Naive thymus-derived CD4-positive, alpha-beta T cell (primary cell): ENCODE measurements around the gene ARVCF. TPM values are rescaled to one million over a fixed set of nuclear protein-coding genes. Genes with fewer than 3 reads are reported as not detected.

Experiments
- ATAC-seq: fragments of 150-1000 bp; cut with Tn5 transposase; 2 replicates; pipeline ENCODE4 v1.10.0; 2021; ENCODE audit warnings: mild to moderate bottlenecking, moderate library complexity
- CTCF ChIA-PET: fragments of 350-600 bp; sonication (Branson Sonifier 250); formaldehyde crosslinking; loops from one replicate; lab custom pipeline; 2021; ENCODE audit warnings: antibody characterized with exemption; lab: Charles Lee
- POLR2A ChIA-PET: fragments of 350-600 bp; sonication (Branson Sonifier 250); formaldehyde crosslinking; loops from one replicate; lab custom pipeline; 2021; ENCODE audit warnings: antibody characterized with exemption, inconsistent platforms; lab: Charles Lee
- DNase-seq, 9 donors: peaks; one replicate each; pipeline versions ENCODE4 v3.0.0 to v3.0.0-alpha.2; 2020 to 2022; ENCODE audit warnings: mixed read lengths in 1 of 9
- H3K27ac ChIP-seq: one replicate; pipeline ENCODE4 v1.7.0; 2013; ENCODE audit warnings: mild to moderate bottlenecking, low read depth, low read length, moderate library complexity
- H3K27me3 ChIP-seq, 2 donors: one replicate each; pipeline ENCODE4 v1.7.0; 2013; ENCODE audit warnings: low read length in 2 of 2, mild to moderate bottlenecking in 2 of 2, moderate library complexity in 2 of 2; ENCODE audit not compliant: control insufficient read depth in 2 of 2, insufficient read depth in 2 of 2
- H3K36me3 ChIP-seq, 3 experiments: 1 replicate in 2 of 3; 2 replicates in 1 of 3; pipeline ENCODE4 v1.7.0; 2013; ENCODE audit warnings: low read length in 3 of 3, mild to moderate bottlenecking in 3 of 3, moderate library complexity in 1 of 3; ENCODE audit not compliant: insufficient read depth in 3 of 3, control insufficient read depth in 2 of 3
- H3K4me1 ChIP-seq, 2 donors: one replicate each; pipeline ENCODE4 v1.7.0; 2013; ENCODE audit warnings: low read length in 2 of 2, mild to moderate bottlenecking in 2 of 2, moderate library complexity in 1 of 2; ENCODE audit not compliant: control insufficient read depth in 2 of 2, insufficient read depth in 2 of 2
- H3K4me3 ChIP-seq: 2 replicates; pipeline ENCODE4 v1.7.0; 2013; ENCODE audit warnings: mild to moderate bottlenecking, low read length
- H3K9me3 ChIP-seq, 3 experiments: 1 replicate in 2 of 3; 2 replicates in 1 of 3; pipeline ENCODE4 v1.7.0; 2013; ENCODE audit warnings: low read length in 3 of 3; ENCODE audit not compliant: control insufficient read depth in 2 of 3
- H3K27ac Mint-ChIP-seq, 9 donors: one replicate each; pipeline ENCODE4 v1.8.0; 2020 to 2022; ENCODE audit warnings: mixed read lengths in 9 of 9, mild to moderate bottlenecking in 8 of 9, moderate library complexity in 5 of 9, inconsistent platforms in 2 of 9
- H3K27me3 Mint-ChIP-seq, 5 donors: one replicate each; pipeline ENCODE4 v1.8.0; 2021 to 2022; ENCODE audit warnings: mixed read lengths in 5 of 5, mild to moderate bottlenecking in 1 of 5
- H3K36me3 Mint-ChIP-seq, 5 donors: one replicate each; pipeline ENCODE4 v1.8.0; 2020 to 2022; ENCODE audit warnings: mixed read lengths in 5 of 5, mild to moderate bottlenecking in 3 of 5, inconsistent platforms in 1 of 5
- H3K4me1 Mint-ChIP-seq, 7 donors: one replicate each; pipeline ENCODE4 v1.8.0; 2020 to 2022; ENCODE audit warnings: mixed read lengths in 7 of 7, mild to moderate bottlenecking in 3 of 7, inconsistent platforms in 1 of 7
- H3K4me3 Mint-ChIP-seq, 10 donors: one replicate each; pipeline ENCODE4 v1.8.0; 2020 to 2022; ENCODE audit warnings: mild to moderate bottlenecking in 10 of 10, mixed read lengths in 10 of 10, moderate library complexity in 6 of 10, inconsistent platforms in 2 of 10
- H3K9me3 Mint-ChIP-seq, 11 donors: one replicate each; pipeline ENCODE4 v1.8.0; 2020 to 2022; ENCODE audit warnings: mixed read lengths in 11 of 11, mild to moderate bottlenecking in 4 of 11, inconsistent platforms in 1 of 11, moderate library complexity in 1 of 11
- intact Hi-C, 2 donors: fragments of 100-400 bp; cut with micrococcal nuclease; formaldehyde crosslinking; loops; one replicate each; pipeline ENCODE4 v1.15.1; 2023
- polyA plus RNA-seq, 2 donors: library from polyadenylated mRNA; unstranded; fragments of 300-500 nt; fragmentation: Illumina TruSeq; gene quantifications; one replicate each; pipeline ENCODE4 v1.2.3, GENCODE V29; 2021
- total RNA-seq, 6 experiments: library from RNA in 5 of 6; stranded (reverse) in 5 of 6; gene quantifications; 1 replicate in 5 of 6; 2 replicates in 1 of 6; pipeline ENCODE4 v1.2.3 and lab custom pipeline; 2021 to 2026

The ARVCF gene
- total and polyA plus RNA-seq, 7 experiments from 2014 or later: 0.74 to 9.2 (median 3.0) TPM

GRCh38 chr22:20032407-20032991, 15.9 kb upstream of the ARVCF start:
- Mint-ChIP-seq H3K36me3 (peaks cover 0 to 22% (median 8%) of the 10 kb centered on the region in 5 donors), H3K27me3 (no peaks in the 10 kb centered on the region), H3K4me1 (peaks cover 16 to 44% (median 22%) of the 10 kb centered on the region in 7 donors), H3K4me3 (peak overlapping the region in 1 of 10 donors; percentile 28), H3K27ac (no peak overlapping the region), H3K9me3 (peaks cover 0 to 2% (median 0%) of the 10 kb centered on the region in 11 donors)
- Histone ChIP-seq H3K27ac (no peak overlapping the region), H3K27me3 (no peaks in the 10 kb centered on the region), H3K36me3 (peaks cover 0 to 24% (median 0%) of the 10 kb centered on the region in 3 experiments), H3K4me1 (peaks cover 11 to 13% of the 10 kb centered on the region in 2 donors), H3K4me3 (no peak overlapping the region), H3K9me3 (no peaks in the 10 kb centered on the region)
- peak; percentile 24 for ATAC-seq
- intact Hi-C loops: no loop called here
- CTCF ChIA-PET: no interaction called here
- no peak for DNase-seq
- POLR2A ChIA-PET: interaction anchor here (1.3 kb wide), 1 partner anchor 15 kb away, joined by 3 read pairs; no protein-coding TSS in a partner anchor

GRCh38 chr22:20031732-20032406, 15.2 kb upstream of the ARVCF start:
- peak; percentile 66 for ATAC-seq
- Mint-ChIP-seq H3K36me3 (peaks cover 0 to 20% (median 5%) of the 10 kb centered on the region in 5 donors), H3K4me1 (peaks cover 16 to 49% (median 27%) of the 10 kb centered on the region in 7 donors), H3K4me3 (peak overlapping the region in 1 of 10 donors; percentile 28), H3K27ac (peak overlapping the region in 1 of 9 donors; percentile 10), H3K9me3 (peaks cover 0 to 2% (median 0%) of the 10 kb centered on the region in 11 donors), H3K27me3 (no peaks in the 10 kb centered on the region)
- no peaks in the 10 kb centered on the region for H3K9me3 ChIP-seq
- intact Hi-C loops: no loop called here
- DNase-seq: no peak
- ChIA-PET CTCF (interaction anchor here (0.7 kb wide), 1 partner anchor 176 kb away, joined by 3 read pairs; no protein-coding TSS in a partner anchor), POLR2A (interaction anchor here (1.3 kb wide), 1 partner anchor 14 kb away, joined by 3 read pairs; no protein-coding TSS in a partner anchor)
- H3K27me3 ChIP-seq: no peaks in the 10 kb centered on the region
- H3K4me3 ChIP-seq: no peak overlapping the region
- peaks cover 0 to 18% (median 0%) of the 10 kb centered on the region in 3 experiments for H3K36me3 ChIP-seq
- no peak overlapping the region for H3K27ac ChIP-seq
- H3K4me1 ChIP-seq: peaks cover 11 to 13% of the 10 kb centered on the region in 2 donors

- Histone ChIP-seq H3K4me1 (peaks cover 11 to 13% of the 10 kb centered on the region in 2 donors), H3K27me3 (no peaks in the 10 kb centered on the region), H3K36me3 (peaks cover 0 to 13% (median 0%) of the 10 kb centered on the region in 3 experiments), H3K9me3 (no peaks in the 10 kb centered on the region), H3K27ac (no peak overlapping the region), H3K4me3 (no peak overlapping the region)
- ATAC-seq: no peak
- peak overlapping the region in 1 of 9 donors; percentile 70 for H3K27ac Mint-ChIP-seq
- no peaks in the 10 kb centered on the region for H3K27me3 Mint-ChIP-seq
- H3K36me3 Mint-ChIP-seq: peaks cover 0 to 17% (median 5%) of the 10 kb centered on the region in 5 donors
- no peak overlapping the region for H3K4me3 Mint-ChIP-seq
- ChIA-PET POLR2A (interaction anchor here (0.7 kb wide), 1 partner anchor 32 kb away, joined by 4 read pairs; no protein-coding TSS in a partner anchor), CTCF (interaction anchor here (0.6 kb wide), 1 partner anchor 907 kb away, joined by 6 read pairs; no protein-coding TSS in a partner anchor)
- peaks cover 13 to 58% (median 37%) of the 10 kb centered on the region in 7 donors for H3K4me1 Mint-ChIP-seq
- peaks cover 0 to 2% (median 0%) of the 10 kb centered on the region in 11 donors for H3K9me3 Mint-ChIP-seq
- intact Hi-C loops: no loop called here
- no peak for DNase-seq
These were observed 13.1 kb upstream of the ARVCF start for GRCh38 chr22:20029550-20030225.

- peaks cover 0 to 2% (median 0%) of the 10 kb centered on the region in 11 donors for H3K9me3 Mint-ChIP-seq
- Histone ChIP-seq H3K36me3 (peaks cover 0 to 13% (median 0%) of the 10 kb centered on the region in 3 experiments), H3K4me1 (peaks cover 11 to 13% of the 10 kb centered on the region in 2 donors), H3K27ac (no peak overlapping the region), H3K27me3 (no peaks in the 10 kb centered on the region), H3K4me3 (no peak overlapping the region), H3K9me3 (no peaks in the 10 kb centered on the region)
- no peaks in the 10 kb centered on the region for H3K27me3 Mint-ChIP-seq
- H3K4me1 Mint-ChIP-seq: peaks cover 9 to 59% (median 31%) of the 10 kb centered on the region in 7 donors
- peaks cover 0 to 12% (median under 1%) of the 10 kb centered on the region in 5 donors for H3K36me3 Mint-ChIP-seq
- peak overlapping the region in 1 of 10 donors; percentile 34 for H3K4me3 Mint-ChIP-seq
- intact Hi-C loops: loop anchor here (1.0 kb wide), 1 partner anchor 59 kb away; no protein-coding TSS in a partner anchor
- ChIA-PET CTCF (no interaction called here), POLR2A (no interaction called here)
- no peak overlapping the region for H3K27ac Mint-ChIP-seq
- no peak for DNase-seq
- no peak for ATAC-seq
These were observed 12.4 kb upstream of the ARVCF start for GRCh38 chr22:20028855-20029549.

GRCh38 chr22:20027966-20028854, 11.6 kb upstream of the ARVCF start:
- Histone ChIP-seq H3K4me3 (no peak overlapping the region), H3K4me1 (peaks cover 11 to 13% of the 10 kb centered on the region in 2 donors), H3K9me3 (no peaks in the 10 kb centered on the region), H3K27ac (no peak overlapping the region), H3K27me3 (no peaks in the 10 kb centered on the region), H3K36me3 (peaks cover 0 to 13% (median 0%) of the 10 kb centered on the region in 3 experiments)
- H3K27ac Mint-ChIP-seq: no peak overlapping the region
- intact Hi-C loops: loop anchor here (1.0 kb wide), 1 partner anchor 58 kb away; no protein-coding TSS in a partner anchor
- H3K9me3 Mint-ChIP-seq: peaks cover 0 to 2% (median 0%) of the 10 kb centered on the region in 11 donors
- H3K27me3 Mint-ChIP-seq: no peaks in the 10 kb centered on the region
- peaks cover 0 to 11% (median 0%) of the 10 kb centered on the region in 5 donors for H3K36me3 Mint-ChIP-seq
- peak in 1 of 9 donors; percentile 25 for DNase-seq
- peaks cover 13 to 62% (median 34%) of the 10 kb centered on the region in 7 donors for H3K4me1 Mint-ChIP-seq
- no peak overlapping the region for H3K4me3 Mint-ChIP-seq
- POLR2A ChIA-PET: no interaction called here
- CTCF ChIA-PET: no interaction called here
- no peak for ATAC-seq
